HG03442 (cell line): ENCODE data around the gene JAKMIP3.

ENCODE experiments used
- ATAC-seq: cut with Tn5 transposase; IDR thresholded peaks from one replicate; pipeline ENCODE4 v1.9.1; 2021; ENCODE audit warnings: mild to moderate bottlenecking, moderate library complexity; ENCODE audit not compliant: unreplicated experiment

JAKMIP3 gene

GRCh38 chr10:132109341-132110110 is 43.8 kb downstream of the JAKMIP3 start:
- ATAC-seq, result no peak

DNA sequence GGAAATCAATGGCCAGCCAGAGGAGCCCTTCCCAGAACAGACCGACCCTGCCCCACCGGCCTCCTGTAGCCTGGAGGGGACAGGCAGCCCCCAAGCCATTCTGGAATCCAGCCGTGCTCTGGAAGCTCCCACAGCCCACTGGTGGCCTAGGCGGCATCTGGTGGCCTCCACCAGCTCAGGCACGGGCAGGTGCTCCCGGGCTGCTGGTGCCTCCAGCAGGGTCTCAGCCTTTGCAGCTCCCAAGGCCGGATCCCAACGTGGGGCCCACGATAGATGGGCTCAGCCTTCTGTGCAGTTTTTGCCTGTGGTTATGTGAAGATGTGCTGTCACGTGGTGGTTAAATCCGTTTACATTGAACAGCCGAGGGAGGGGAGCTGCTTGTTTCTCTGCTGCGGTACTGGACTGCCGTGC is 44.4 kb downstream of the JAKMIP3 start:
- ATAC-seq, result no peak

DNA sequence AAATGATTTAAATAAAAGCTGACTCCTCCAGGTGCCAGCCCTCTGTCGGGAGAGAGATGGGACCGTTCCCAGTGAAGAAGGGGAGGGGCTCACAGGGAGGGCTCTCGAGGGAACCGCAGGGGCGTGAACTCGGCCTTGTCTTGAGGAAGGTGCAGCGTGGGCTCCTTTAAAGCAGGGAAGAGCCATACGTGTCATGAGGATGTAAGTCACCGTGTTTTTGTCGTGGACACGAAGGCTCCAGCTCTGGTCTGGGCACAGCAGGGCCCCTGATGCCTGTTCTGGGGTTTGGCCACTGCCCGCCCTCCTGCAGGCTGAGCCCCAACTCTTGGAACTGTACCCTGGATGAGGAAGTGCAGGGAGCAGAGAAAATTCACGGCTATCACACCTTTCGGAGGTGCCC is 45.0 kb downstream of the JAKMIP3 start:
- ATAC-seq, result no peak

DNA sequence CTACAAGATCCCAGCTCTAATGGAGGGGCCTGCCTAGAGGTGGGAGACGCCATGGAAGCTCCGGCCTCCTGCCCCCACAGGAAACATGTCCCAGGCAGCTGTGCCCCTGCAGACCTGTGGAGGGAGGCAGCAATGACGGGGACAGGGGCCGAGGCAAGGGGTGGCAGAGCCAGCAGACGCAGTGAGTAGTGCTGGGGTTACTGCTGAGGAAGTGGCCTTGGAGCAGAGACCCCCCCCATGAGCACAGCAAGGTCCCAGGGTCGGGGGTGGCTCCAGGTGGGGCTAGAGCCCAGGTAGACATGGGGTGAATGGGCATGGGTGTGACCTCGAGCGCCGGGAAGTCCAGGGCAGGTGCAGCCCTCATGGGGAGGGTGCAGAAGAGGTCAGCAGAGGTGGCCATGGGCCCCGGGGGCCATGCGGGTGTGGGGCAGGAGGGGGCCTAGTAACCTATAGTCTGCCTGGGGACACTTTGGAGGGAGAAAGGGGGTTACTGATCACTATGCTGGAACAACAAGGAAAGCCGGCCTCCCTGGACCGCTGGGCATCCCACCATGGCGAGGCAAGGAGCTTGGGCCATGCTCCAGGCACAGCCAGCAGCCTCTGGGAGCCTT is 45.5 kb downstream of the JAKMIP3 start:
- no peak for ATAC-seq

DNA sequence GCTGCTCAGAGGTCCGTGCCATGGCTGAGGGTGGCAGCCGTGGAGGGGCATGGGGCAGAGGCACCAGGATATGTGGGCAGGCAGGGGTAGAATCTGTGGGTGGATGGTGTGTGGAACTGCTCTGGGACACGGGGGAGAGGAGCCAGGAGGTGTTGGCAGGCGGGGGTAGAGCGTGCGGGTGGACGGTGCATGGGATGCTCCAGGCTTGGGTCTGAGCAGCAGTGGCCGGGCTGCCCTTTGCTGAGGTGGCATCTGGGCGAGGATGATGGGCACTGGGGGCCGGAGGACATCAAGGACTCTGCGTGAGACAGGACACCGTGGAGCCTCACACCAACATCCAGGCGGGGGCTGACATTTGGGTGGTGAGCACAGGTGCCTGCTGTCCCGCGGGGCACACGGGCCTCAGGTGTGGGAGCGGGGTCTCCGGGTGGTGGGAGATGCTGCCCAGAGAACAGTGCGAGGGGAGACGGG is 46.2 kb downstream of the JAKMIP3 start:
- ATAC-seq, result no peak

GRCh38 chr10:132112611-132113010 is 46.9 kb downstream of the JAKMIP3 start:
- no peak for ATAC-seq

DNA sequence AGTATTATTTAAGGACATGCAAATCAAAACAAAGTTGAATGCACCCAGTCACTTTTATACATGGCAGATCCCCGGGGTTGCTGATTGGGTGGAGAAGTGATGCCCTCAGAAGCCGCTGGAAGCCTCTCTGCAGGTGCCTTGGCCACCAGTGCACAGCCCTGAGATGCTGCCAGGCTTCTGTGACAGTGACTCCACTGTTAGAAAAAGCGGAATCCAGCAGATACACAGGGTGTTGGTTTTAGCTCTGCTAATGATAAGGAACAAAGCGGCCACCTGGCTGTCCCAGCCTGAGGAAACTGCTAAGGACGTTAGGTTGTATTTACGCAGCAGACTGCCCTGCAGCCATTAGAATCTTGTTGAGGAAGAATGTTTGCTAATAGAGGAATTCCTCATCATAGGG is 47.5 kb downstream of the JAKMIP3 start:
- ATAC-seq, result no peak

GRCh38 chr10:132113766-132114365 is 48.1 kb downstream of the JAKMIP3 start:
- ATAC-seq, result no peak

DNA sequence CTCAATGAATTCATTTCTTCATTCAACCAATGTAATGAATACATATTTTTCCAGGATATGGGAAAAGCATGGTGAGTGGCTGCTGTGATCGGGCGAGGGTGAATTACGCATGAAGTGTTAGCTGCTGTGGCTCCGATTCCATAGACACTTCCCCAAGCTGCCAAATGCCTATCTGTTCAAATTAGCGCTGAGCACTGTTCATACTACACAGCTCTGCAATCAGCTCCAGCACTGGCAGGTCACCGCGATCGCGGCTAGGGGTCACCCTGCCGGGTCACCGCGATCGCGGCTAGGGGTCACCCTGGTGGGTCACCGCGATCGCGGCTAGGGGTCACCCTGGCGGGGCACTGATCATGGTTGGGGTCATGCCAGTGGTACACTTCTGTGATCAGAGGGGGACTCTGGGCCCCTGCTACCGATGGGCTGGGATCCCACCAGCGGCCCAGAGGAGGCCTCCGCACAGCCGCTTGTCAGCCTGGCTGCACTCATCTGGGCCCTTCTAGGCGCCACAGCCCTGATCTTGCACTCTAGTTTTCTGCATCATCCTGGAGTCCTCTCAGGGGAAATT is 49.3 kb downstream of the JAKMIP3 start:
- ATAC-seq, result no peak
